G401 (cell line): Measurements from ENCODE around the gene OTUD5. TPM values are rescaled to one million over a fixed set of nuclear protein-coding genes. Genes with fewer than 3 reads are reported as not detected.
A peak's percentile ranks its signal among the peaks of the same experiment; 100 is the strongest.

Experiments used
- DNase-seq: peaks from one replicate; pipeline ENCODE4 v3.0.0-alpha.2; 2015; ENCODE audit warnings: low spot score
- in situ Hi-C: cut with HindIII; loops from 2 replicates; pipeline ENCODE4 v1.10.0; 2016; ENCODE audit warnings: low sequenced_read_pairs, mixed read lengths
- total RNA-seq: library from RNA; depleted of rRNA; stranded (reverse); fragments of >200 nt; shearing (Covaris generic); gene quantifications from 2 replicates; pipeline ENCODE4 v1.2.3, GENCODE V29; 2014

Gene OTUD5
- total RNA-seq, 1 experiment from 2014 or later: 75.2 TPM

DNA sequence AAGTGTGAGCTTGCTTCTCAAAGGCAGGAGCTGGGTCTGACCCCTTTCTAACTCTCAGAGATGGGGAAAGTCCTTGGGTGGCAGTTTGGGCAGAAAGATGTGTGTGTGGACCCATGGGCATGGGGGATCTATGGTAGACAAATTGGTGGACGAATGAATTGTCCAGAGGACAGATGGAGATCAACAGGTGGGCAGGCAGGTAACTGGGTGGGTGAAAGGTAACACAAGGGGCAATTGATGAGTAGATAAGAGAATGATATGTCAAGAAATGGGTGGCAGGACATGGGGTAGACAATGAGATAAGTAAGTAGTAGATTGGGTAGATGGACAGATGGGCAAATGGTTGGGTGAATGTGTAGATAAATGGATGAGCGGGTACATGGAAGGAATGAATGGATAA is 17.2 kb upstream of the OTUD5 start:
- no peak for DNase-seq
- in situ Hi-C loops: no loop called here

DNA sequence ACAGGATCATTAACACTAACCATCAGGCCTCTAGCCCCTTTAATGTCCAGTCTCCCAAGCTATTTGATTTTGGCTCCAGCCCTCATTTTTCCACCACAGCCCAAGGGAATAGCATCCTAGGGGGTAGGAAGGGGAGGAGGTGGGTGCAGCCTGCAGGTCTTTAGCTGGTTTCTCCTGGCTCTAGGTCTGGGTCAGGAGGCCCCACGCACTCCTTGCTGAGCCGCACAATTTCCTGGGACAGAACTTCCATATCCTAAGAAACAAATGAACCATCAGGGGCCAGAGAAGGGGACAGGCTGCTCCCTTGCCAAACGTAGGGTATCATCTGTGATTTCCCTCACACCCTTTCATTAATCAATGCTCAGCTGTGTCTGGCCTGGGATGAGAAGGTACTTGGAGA is 16.6 kb upstream of the OTUD5 start:
- in situ Hi-C loops: no loop called here
- DNase-seq: no peak

GRCh38 chrX:48972220-48973164 is 15.1 kb upstream of the OTUD5 start:
- in situ Hi-C loops: no loop called here

DNA sequence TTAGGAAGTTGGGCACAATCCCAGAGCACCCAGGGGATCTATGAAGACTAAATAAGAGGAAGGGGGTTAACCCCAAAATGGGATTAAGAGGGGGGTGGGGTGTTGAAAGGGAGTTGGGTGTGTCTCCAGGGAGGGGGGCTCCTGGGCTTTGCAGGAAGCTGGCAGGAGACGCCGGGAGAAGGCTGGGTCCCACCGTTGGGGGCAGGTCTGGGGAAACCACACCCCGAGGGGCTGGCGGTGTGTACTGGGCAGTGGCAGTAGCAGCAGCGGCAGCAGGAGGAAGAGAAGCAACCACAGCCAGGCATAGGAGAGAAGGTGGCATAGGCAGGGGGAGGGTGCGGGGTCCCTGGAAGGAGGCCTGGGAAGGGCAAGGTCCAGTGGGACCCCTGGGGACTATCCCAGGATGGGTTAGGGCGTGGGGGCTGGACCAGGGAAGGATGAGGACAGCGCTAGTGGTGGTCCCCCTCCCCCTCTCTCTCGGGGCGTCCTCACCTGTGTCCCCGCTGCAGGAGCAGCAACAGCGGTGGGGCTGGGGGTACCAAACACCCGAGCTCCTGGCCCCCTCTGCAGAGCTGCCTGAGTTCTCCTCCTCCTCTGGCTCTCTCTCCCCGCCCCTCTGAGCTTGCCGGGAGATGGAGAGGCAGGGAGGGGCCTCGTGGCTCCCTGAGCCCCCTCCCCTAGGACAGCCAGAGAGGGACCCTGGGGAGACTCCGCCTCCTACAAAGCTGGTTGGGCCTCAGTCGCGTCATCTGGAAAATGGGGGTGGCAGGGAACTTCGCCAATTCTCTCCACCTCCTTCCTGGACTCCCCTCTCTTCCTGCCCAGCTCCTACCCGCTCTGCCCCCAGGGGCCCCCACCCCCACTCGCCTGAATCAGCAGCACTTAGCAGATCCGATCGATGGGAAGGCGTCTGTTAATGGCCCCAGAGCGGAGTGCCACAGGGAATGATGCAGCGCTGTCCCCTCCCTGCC is 14.1 kb upstream of the OTUD5 start, which contains the start of gene KCND1:
Gene KCND1 (minus strand): TSS at position 596 of the 971 bp plus-strand sequence. CDS start 1,573 bp downstream, outside the sequence.
- in situ Hi-C loops: no loop called here
- DNase-seq: peak; percentile 50

More at GRCh38 chrX:48972220-48973164, 15.1 kb upstream of the OTUD5 start:
- DNase-seq: peak; percentile 50

DNA sequence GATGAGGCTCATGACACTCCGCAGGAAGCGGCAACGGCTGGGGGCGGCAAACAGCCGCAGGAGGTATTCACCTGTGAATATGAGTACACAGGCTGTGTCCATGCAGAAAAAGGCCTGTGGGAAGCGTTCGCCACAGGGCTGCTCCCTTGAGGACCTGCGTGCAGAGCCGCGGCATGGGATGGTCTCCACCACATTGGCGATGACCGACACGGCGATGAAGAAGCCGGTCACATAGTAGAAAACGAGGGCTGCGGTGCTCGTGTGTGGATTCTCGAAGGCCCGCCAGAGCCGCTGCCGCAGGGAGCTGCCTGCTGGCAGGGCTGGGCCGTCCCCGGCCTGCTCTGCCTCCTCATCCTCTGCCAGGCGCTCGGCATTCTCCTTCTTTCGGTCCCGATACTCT is 12.1 kb upstream of the OTUD5 start:
- no peak for DNase-seq
- in situ Hi-C loops: no loop called here

DNA sequence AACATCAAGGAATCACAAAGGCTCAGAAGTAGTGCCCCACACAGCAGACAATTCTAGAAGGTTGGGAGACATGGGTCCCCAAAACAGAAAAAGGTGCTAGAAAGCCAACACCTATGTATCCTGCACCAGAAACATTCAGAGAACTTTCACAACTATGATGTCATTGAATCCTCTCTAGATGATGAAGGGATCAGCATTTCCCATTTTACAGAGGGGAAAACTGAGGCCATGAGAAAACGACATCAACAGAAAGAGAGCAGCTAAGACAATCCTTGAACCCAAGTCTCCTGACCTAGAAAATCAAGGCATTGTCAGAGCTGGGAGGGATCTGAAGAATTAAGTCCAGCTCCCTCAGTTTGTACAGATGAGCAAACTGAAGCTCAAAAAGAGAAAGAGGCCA is 11.0 kb upstream of the OTUD5 start:
- in situ Hi-C loops: no loop called here
- no peak for DNase-seq

GRCh38 chrX:48966796-48967579 is 9.6 kb upstream of the OTUD5 start:
- in situ Hi-C loops: no loop called here
- peak; percentile 82 for DNase-seq

DNA sequence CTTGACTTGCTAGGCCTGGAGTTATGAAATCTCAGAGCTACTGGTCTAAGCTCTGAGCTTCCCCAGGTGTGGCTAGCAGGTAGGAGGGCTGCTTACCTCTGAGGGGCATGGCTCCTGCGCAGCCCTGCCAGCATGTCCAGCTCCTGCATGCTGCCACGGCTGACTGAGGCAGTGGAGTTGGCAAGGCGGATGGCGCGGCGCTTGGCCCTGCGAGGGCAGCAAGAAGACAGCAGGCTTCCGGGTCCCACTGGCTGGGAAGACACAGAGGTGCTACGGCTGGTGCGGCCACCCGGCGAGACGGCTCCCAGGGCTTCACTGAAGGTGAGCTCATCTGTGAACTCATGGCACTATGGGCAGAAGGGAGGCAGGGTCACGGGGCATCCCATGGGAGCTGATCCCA is 8.6 kb upstream of the OTUD5 start:
- DNase-seq: no peak
- in situ Hi-C loops: no loop called here

DNA sequence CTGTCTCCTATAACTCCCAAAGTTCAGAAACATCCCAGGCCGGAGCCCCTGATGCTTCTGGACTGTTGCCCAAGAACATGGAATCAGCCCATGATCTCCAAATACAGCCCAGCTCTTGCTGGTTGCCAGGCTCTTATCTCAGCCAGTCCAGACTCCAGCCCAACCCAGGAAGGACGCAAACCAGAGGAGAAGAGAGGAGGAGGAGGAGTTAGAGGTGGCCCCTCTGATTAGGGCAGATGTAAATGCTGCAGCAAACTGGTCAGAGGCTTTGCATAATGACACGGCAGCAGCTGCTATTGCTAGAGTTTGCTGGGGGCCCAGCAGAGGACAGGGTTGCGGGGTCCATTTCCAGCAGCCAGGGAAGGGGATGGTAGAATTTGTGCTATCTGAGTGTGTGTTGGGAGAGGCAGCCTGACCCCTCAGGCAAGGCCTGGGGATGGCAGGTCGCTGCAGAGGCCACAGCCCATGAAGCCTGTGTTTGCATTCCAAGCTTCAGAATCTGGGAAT is 4.2 kb upstream of the OTUD5 start:
- in situ Hi-C loops: no loop called here
- DNase-seq: no peak

- in situ Hi-C loops: no loop called here
- DNase-seq: no peak
Observed at GRCh38 chrX:48960291-48960690, 2.9 kb upstream of the OTUD5 start.

DNA sequence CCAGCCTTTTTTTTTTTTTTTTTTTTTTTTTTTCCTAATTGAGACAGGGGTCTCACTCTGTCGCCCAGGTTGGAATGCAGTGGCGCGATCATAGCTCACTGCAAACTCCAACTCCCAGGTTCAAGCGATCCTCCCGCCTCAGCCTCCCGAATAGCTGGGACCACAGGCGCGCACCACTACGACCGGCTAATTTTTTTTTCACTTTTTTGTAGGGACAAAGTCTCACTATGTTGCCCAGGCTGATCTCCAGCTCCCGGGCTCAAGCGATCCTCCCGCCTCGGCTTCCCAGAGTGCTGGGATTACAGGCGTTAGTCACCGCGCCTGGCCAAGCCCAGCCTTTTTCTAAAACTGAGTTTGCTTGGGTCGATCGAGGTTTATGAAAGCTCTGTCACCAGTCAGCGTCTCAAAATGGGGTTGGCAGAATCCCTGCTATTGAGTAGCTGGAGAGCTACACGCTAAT is 1.3 kb upstream of the OTUD5 start:
- in situ Hi-C loops: no loop called here
- DNase-seq: no peak

- DNase-seq: peak; percentile 97
Observed at GRCh38 chrX:48957827-48958634, 624 bp upstream of the OTUD5 start.

GRCh38 chrX:48956728-48957414 is 536 bp downstream of the OTUD5 start:
- in situ Hi-C loops: no loop called here
- DNase-seq: no peak

More at GRCh38 chrX:48957827-48958634, 624 bp upstream of the OTUD5 start:
- in situ Hi-C loops: no loop called here

DNA sequence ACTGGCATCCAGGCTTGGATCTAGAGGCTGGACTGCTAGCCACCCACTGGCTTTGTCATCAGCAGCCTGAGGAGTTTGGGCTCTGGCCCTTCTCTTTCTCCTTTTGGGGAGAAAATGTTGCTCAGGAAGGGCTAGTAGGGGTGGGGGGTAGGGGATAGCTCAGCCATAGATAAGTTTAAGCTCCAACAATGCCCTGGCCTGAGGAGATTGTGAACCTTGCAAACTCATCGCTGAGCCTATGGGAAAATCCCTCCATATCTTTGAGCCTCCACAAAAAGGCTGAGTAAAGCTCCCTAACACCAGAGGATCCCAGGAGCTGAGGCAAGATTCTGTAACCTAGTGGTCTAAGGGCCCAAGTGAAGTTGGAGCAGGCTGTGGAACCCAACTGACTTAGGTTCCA is 8.8 kb downstream of the OTUD5 start:
- no peak for DNase-seq
- in situ Hi-C loops: no loop called here

DNA sequence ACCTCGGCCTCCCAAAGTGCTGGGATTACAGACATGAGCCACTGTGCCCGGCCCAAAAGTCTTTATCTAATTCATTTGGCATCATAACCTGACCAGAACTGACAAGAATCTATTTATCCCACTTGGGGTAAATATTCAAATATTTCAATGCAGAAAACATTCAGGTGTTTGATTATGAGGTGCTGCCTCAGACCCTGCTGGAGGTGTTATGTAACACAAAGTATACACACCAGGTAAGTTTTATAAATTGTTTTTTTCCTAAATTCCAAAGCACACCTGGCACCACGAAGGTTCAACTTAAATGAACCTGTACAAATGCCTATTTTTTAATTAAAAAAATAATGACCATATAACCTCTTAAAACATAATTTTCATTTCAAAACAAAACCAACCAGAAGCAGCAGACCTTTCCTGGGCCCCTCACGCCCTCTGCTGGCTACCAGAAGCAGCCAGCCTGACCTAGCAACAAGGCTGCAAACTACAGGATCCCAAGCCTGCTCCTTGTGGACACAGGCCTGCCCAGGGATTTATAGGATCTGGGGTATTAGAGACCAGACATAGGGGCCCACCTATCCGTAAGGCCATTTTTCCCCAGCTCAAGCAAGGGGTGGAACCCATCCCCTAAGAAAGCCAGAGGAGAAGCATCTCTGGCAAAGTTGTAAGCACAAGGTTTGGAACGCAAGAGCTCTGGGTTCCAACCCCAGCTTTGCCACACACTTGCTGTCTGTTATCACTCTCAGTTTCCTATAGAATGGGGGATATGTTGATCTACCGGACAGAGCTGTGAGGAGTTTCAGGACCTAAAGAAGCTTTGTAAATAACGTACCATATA is 11.7 kb downstream of the OTUD5 start:
- in situ Hi-C loops: no loop called here
- peak; percentile 74 for DNase-seq

GRCh38 chrX:48942895-48943294 is 14.5 kb downstream of the OTUD5 start:
- in situ Hi-C loops: no loop called here
- no peak for DNase-seq
